Loucy (cell line): ENCODE results near the gene MINDY4.

ENCODE experiments used
- EZH2phosphoT487 ChIP-seq: fragments of 200-600 bp; IDR thresholded peaks from 2 replicates; pipeline ENCODE4 v1.6.1; 2018; ENCODE audit warnings: antibody characterized with exemption, mild to moderate bottlenecking, moderate library complexity, borderline replicate concordance
- TF ChIP-seq, protein P1 (sequence below): fragments of 200-600 bp; sonication (generic); conservative IDR thresholded peaks from 2 replicates; pipeline ENCODE4 v1.5.1; 2014; ENCODE audit warnings: mild to moderate bottlenecking, antibody characterized with exemption, low read length

DNA sequence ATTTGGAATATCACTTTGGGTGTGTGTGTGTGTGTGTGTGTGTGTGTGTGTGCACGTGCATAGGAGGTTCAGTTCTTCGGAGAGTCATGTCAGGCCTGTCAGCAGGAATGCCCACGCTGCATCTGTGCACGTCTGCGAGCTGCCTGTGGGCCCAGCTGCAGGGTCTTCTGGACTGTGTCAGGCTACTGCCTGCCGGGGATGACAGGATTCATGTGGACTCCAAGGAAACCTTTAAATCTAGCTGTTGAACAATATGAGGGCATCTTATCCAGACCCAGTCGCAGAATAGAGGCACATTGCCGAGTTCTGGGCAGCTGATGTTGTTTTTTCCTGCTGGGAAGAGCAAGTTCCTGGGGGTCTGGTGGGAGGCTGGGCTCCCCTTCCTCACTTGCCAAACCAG is 159.4 kb downstream of the MINDY4 start:
- TF ChIP-seq, protein P1, sequence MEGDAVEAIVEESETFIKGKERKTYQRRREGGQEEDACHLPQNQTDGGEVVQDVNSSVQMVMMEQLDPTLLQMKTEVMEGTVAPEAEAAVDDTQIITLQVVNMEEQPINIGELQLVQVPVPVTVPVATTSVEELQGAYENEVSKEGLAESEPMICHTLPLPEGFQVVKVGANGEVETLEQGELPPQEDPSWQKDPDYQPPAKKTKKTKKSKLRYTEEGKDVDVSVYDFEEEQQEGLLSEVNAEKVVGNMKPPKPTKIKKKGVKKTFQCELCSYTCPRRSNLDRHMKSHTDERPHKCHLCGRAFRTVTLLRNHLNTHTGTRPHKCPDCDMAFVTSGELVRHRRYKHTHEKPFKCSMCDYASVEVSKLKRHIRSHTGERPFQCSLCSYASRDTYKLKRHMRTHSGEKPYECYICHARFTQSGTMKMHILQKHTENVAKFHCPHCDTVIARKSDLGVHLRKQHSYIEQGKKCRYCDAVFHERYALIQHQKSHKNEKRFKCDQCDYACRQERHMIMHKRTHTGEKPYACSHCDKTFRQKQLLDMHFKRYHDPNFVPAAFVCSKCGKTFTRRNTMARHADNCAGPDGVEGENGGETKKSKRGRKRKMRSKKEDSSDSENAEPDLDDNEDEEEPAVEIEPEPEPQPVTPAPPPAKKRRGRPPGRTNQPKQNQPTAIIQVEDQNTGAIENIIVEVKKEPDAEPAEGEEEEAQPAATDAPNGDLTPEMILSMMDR = no peak
- no peak for TF ChIP-seq EZH2phosphoT487
